Mesenchymal stem cell (in vitro differentiated cells and primary cell): ENCODE data around the gene SRGAP1.

Source experiments
- DNase-seq: peaks from one replicate; pipeline ENCODE4 v3.0.0-alpha.2; 2013
- H2AFZ ChIP-seq: one replicate; pipeline ENCODE4 v1.6.1; 2013; ENCODE audit warnings: low read depth, mild to moderate bottlenecking, control low read depth, inconsistent platforms, low read length, moderate library complexity
- H2AK5ac ChIP-seq: 2 replicates; pipeline ENCODE4 v1.6.1; 2013; ENCODE audit warnings: low read length, moderate library complexity, mild to moderate bottlenecking, inconsistent platforms; ENCODE audit not compliant: severe bottlenecking
- H2BK120ac ChIP-seq: one replicate; pipeline ENCODE4 v1.6.1; 2013; ENCODE audit warnings: low read depth, mild to moderate bottlenecking, inconsistent platforms, low read length, moderate library complexity
- H2BK12ac ChIP-seq, 2 experiments: one replicate each; pipeline ENCODE4 v1.6.1; 2013; ENCODE audit warnings: inconsistent platforms in 2 of 2, low read length in 2 of 2, mild to moderate bottlenecking in 2 of 2, moderate library complexity in 2 of 2, control low read depth in 1 of 2
- H2BK15ac ChIP-seq: one replicate; pipeline ENCODE4 v1.6.1; 2013; ENCODE audit warnings: mild to moderate bottlenecking, low read depth, inconsistent platforms; ENCODE audit not compliant: poor library complexity, severe bottlenecking
- H2BK5ac ChIP-seq: 2 replicates; pipeline ENCODE4 v1.6.1; 2013; ENCODE audit warnings: low read depth, mild to moderate bottlenecking, low read length, control low read depth, inconsistent platforms; ENCODE audit not compliant: poor library complexity, severe bottlenecking
- H3K14ac ChIP-seq, 2 experiments: one replicate each; pipeline ENCODE4 v1.6.1; 2013; ENCODE audit warnings: inconsistent platforms in 2 of 2, low read length in 2 of 2, control low read depth in 1 of 2, mild to moderate bottlenecking in 1 of 2, moderate library complexity in 1 of 2
- H3K18ac ChIP-seq, 2 experiments: one replicate each; pipeline ENCODE4 v1.6.1; 2013; ENCODE audit warnings: inconsistent platforms in 2 of 2, low read length in 2 of 2, control low read depth in 1 of 2, low read depth in 1 of 2, mild to moderate bottlenecking in 1 of 2
- H3K23ac ChIP-seq, 2 experiments: one replicate each; pipeline ENCODE4 v1.6.1; 2013; ENCODE audit warnings: inconsistent platforms in 2 of 2, low read length in 2 of 2, mild to moderate bottlenecking in 2 of 2, moderate library complexity in 2 of 2, control low read depth in 1 of 2
- H3K27ac ChIP-seq: 2 replicates; pipeline ENCODE4 v1.5.1; 2013; ENCODE audit warnings: mild to moderate bottlenecking, moderate library complexity, low read length, control low read depth, inconsistent platforms; ENCODE audit not compliant: poor library complexity, severe bottlenecking
- H3K27me3 ChIP-seq, 2 experiments: 2 replicates each; pipeline versions ENCODE4 v1.6.1 to v1.7.0; 2013; ENCODE audit warnings: low read length in 2 of 2, mild to moderate bottlenecking in 2 of 2, moderate library complexity in 2 of 2, control low read depth in 1 of 2, inconsistent platforms in 1 of 2; ENCODE audit not compliant: control insufficient read depth in 1 of 2, insufficient read depth in 1 of 2
- H3K36me3 ChIP-seq, 2 experiments: 2 replicates each; pipeline versions ENCODE4 v1.6.1 to v1.7.0; 2013; ENCODE audit warnings: low read length in 2 of 2, control low read depth in 1 of 2, inconsistent platforms in 1 of 2, low read depth in 1 of 2, mild to moderate bottlenecking in 1 of 2; ENCODE audit not compliant: insufficient read depth in 2 of 2, control insufficient read depth in 1 of 2
- H3K4ac ChIP-seq, 2 experiments: one replicate each; pipeline ENCODE4 v1.6.1; 2013; ENCODE audit warnings: inconsistent platforms in 2 of 2, low read length in 2 of 2, mild to moderate bottlenecking in 2 of 2, moderate library complexity in 2 of 2, control low read depth in 1 of 2, low read depth in 1 of 2
- H3K4me1 ChIP-seq: 2 replicates; pipeline ENCODE4 v1.6.1; 2013; ENCODE audit warnings: low read depth, low read length, control low read depth; ENCODE audit not compliant: control insufficient read depth, insufficient read depth
- H3K4me2 ChIP-seq: 2 replicates; pipeline ENCODE4 v1.6.1; 2013; ENCODE audit warnings: low read length, mild to moderate bottlenecking, inconsistent platforms; ENCODE audit not compliant: poor library complexity, severe bottlenecking
- H3K4me3 ChIP-seq, 2 experiments: 2 replicates each; pipeline versions ENCODE4 v1.5.1 to v1.7.0; 2013; ENCODE audit warnings: low read length in 2 of 2, mild to moderate bottlenecking in 2 of 2, control low read depth in 1 of 2, low read depth in 1 of 2; ENCODE audit not compliant: insufficient read depth in 1 of 2
- H3K79me1 ChIP-seq: replicated peaks from 2 replicates; pipeline ENCODE4 v1.6.1; 2013; ENCODE audit warnings: mild to moderate bottlenecking, control low read depth, low read length, inconsistent platforms; ENCODE audit not compliant: poor library complexity, severe bottlenecking
- H3K9ac ChIP-seq: 2 replicates; pipeline ENCODE4 v1.7.0; 2013; ENCODE audit warnings: mild to moderate bottlenecking, low read length, moderate library complexity
- H3K9me3 ChIP-seq: 2 replicates; pipeline ENCODE4 v1.7.0; 2013; ENCODE audit warnings: mild to moderate bottlenecking, low read length; ENCODE audit not compliant: control insufficient read depth
- H4K8ac ChIP-seq: one replicate; pipeline ENCODE4 v1.6.1; 2013; ENCODE audit warnings: inconsistent platforms, mild to moderate bottlenecking, low read length, moderate library complexity
- H4K91ac ChIP-seq: one replicate; pipeline ENCODE4 v1.6.1; 2013; ENCODE audit warnings: mild to moderate bottlenecking, low read length, inconsistent platforms
- WGBS: methylation state at CpG from one replicate; pipeline ENCODE4 v1.1.7; 2013; ENCODE audit warnings: mixed read lengths; 5-methylcytosine and 5-hydroxymethylcytosine counted together

SRGAP1 gene

GRCh38 chr12:64064240-64064639, 219.7 kb downstream of the SRGAP1 start:
- Histone ChIP-seq H3K4me3 (no peak overlapping the region), H2BK5ac (no peak overlapping the region), H3K36me3 (peaks cover 11 to 57% of the 10 kb centered on the region in 2 experiments), H3K18ac (no peak overlapping the region), H3K23ac (no peak overlapping the region), H3K9ac (no peak overlapping the region), H2BK12ac (no peak overlapping the region), H2BK15ac (no peak overlapping the region), H2AK5ac (peak overlapping the region; percentile 82), H2AFZ (no peak overlapping the region), H3K4me2 (no peak overlapping the region), H3K27me3 (no peaks in the 10 kb centered on the region), H2BK120ac (no peak overlapping the region), H3K79me1 (peaks cover 11% of the 10 kb centered on the region), H3K9me3 (no peaks in the 10 kb centered on the region), H3K14ac (no peak overlapping the region), H3K27ac (no peak overlapping the region), H4K8ac (no peak overlapping the region), H3K4me1 (no peaks in the 10 kb centered on the region), H3K4ac (no peak overlapping the region), H4K91ac (no peak overlapping the region)
- WGBS = 98% methylated on average over 2 of the region's 2 CpGs
- no peak for DNase-seq

GRCh38 chr12:64064706-64065105, 220.2 kb downstream of the SRGAP1 start:
- Histone ChIP-seq H2BK120ac (no peak overlapping the region), H3K4me3 (no peak overlapping the region), H3K4ac (no peak overlapping the region), H3K36me3 (peaks cover 11 to 61% of the 10 kb centered on the region in 2 experiments), H2BK15ac (no peak overlapping the region), H3K27me3 (no peaks in the 10 kb centered on the region), H3K14ac (no peak overlapping the region), H2BK12ac (no peak overlapping the region), H2AFZ (no peak overlapping the region), H2AK5ac (peak overlapping the region; percentile 82), H3K9me3 (no peaks in the 10 kb centered on the region), H4K8ac (no peak overlapping the region), H3K4me2 (no peak overlapping the region), H3K23ac (no peak overlapping the region), H3K18ac (no peak overlapping the region), H3K79me1 (peaks cover 12% of the 10 kb centered on the region), H3K27ac (no peak overlapping the region), H2BK5ac (no peak overlapping the region), H3K9ac (no peak overlapping the region), H3K4me1 (no peaks in the 10 kb centered on the region), H4K91ac (no peak overlapping the region)
- WGBS = 99% methylated on average over 8 of the region's 8 CpGs
- no peak for DNase-seq

GRCh38 chr12:64065881-64066451, 221.5 kb downstream of the SRGAP1 start:
- H3K27ac ChIP-seq = peak overlapping the region; percentile 82
- no peak overlapping the region for H3K4ac ChIP-seq
- H3K9ac ChIP-seq = peak overlapping the region; percentile 2
- no peak overlapping the region for H2BK12ac ChIP-seq
- WGBS = 58% methylated on average over 2 of the region's 2 CpGs
- H3K14ac ChIP-seq = no peak overlapping the region
- H4K8ac ChIP-seq = no peak overlapping the region
- H2BK15ac ChIP-seq = no peak overlapping the region
- H3K79me1 ChIP-seq = peaks cover 12% of the 10 kb centered on the region
- no peak for DNase-seq
- no peak overlapping the region for H3K18ac ChIP-seq
- H3K36me3 ChIP-seq = peaks cover 11 to 74% of the 10 kb centered on the region in 2 experiments
- H4K91ac ChIP-seq = no peak overlapping the region
- no peak overlapping the region for H3K23ac ChIP-seq
- H3K4me3 ChIP-seq = no peak overlapping the region
- H2BK120ac ChIP-seq = no peak overlapping the region
- H3K9me3 ChIP-seq = no peaks in the 10 kb centered on the region
- H2BK5ac ChIP-seq = no peak overlapping the region
- no peaks in the 10 kb centered on the region for H3K4me1 ChIP-seq
- no peak overlapping the region for H3K4me2 ChIP-seq
- no peak overlapping the region for H2AK5ac ChIP-seq
- H3K27me3 ChIP-seq = no peaks in the 10 kb centered on the region
- H2AFZ ChIP-seq = no peak overlapping the region

GRCh38 chr12:64066776-64067175, 222.3 kb downstream of the SRGAP1 start:
- H4K91ac ChIP-seq = no peak overlapping the region
- 100% methylated on average over 2 of the region's 2 CpGs for WGBS
- no peak for DNase-seq

More at GRCh38 chr12:64066776-64067175, 222.3 kb downstream of the SRGAP1 start:
- Histone ChIP-seq H3K23ac (no peak overlapping the region), H3K9me3 (no peaks in the 10 kb centered on the region), H3K4me3 (no peak overlapping the region), H3K9ac (peak overlapping the region; percentile 2), H2BK120ac (no peak overlapping the region), H3K18ac (no peak overlapping the region), H2AFZ (no peak overlapping the region), H2BK15ac (no peak overlapping the region), H3K4ac (no peak overlapping the region), H3K36me3 (peaks cover 12 to 82% of the 10 kb centered on the region in 2 experiments), H2BK12ac (no peak overlapping the region), H2AK5ac (no peak overlapping the region), H3K27ac (peak overlapping the region; percentile 82), H3K79me1 (peaks cover 17% of the 10 kb centered on the region), H3K4me2 (no peak overlapping the region), H2BK5ac (no peak overlapping the region), H3K14ac (no peak overlapping the region), H3K27me3 (no peaks in the 10 kb centered on the region), H4K8ac (no peak overlapping the region), H3K4me1 (no peaks in the 10 kb centered on the region)
